H54 (cell line): Measurements from ENCODE around the gene RELN.

Source experiments
- DNase-seq: peaks from one replicate; pipeline ENCODE4 v3.0.0; 2011; ENCODE audit warnings: low spot score, mixed read lengths; ENCODE audit not compliant: insufficient read length
- FAIRE-seq: peaks from 3 replicates; lab custom pipeline; 2011; peaks lifted over from hg19 to GRCh38; lab: Jason Lieb, UNC
- POLR2A ChIP-seq: IDR thresholded peaks from 2 replicates; pipeline ENCODE4 v1.6.1; 2011; ENCODE audit warnings: low read depth, mild to moderate bottlenecking, low read length

The RELN gene

GRCh38 chr7:104008107-104008506 is 18.6 kb upstream of the RELN start:
- no peak for TF ChIP-seq POLR2A
- no peak for DNase-seq
- FAIRE-seq: no peak

- no peak for TF ChIP-seq POLR2A
- FAIRE-seq (no peak), DNase-seq (no peak)
These were observed 18.2 kb upstream of the RELN start for GRCh38 chr7:104007614-104008013.

GRCh38 chr7:104005197-104005596 is 15.7 kb upstream of the RELN start:
- DNase-seq: no peak
- FAIRE-seq: no peak
- TF ChIP-seq POLR2A: no peak

- no peak for DNase-seq
- FAIRE-seq: no peak
- TF ChIP-seq POLR2A: no peak
These were observed 7.2 kb upstream of the RELN start for GRCh38 chr7:103996639-103997038.

- no peak for TF ChIP-seq POLR2A
- FAIRE-seq (no peak), DNase-seq (no peak)
These were observed 6.6 kb upstream of the RELN start for GRCh38 chr7:103996017-103996551.

GRCh38 chr7:103995554-103995953 is 6.1 kb upstream of the RELN start:
- FAIRE-seq (no peak), DNase-seq (no peak)
- TF ChIP-seq POLR2A: no peak

GRCh38 chr7:103993551-103993950 is 4.1 kb upstream of the RELN start:
- FAIRE-seq: no peak
- no peak for DNase-seq
- no peak for TF ChIP-seq POLR2A

- no peak for DNase-seq
- no peak for TF ChIP-seq POLR2A
- no peak for FAIRE-seq
These were observed 1.9 kb upstream of the RELN start for GRCh38 chr7:103991406-103991805.

- DNase-seq: no peak
- FAIRE-seq: no peak
- no peak for TF ChIP-seq POLR2A
These were observed 1.5 kb upstream of the RELN start for GRCh38 chr7:103990991-103991390.

GRCh38 chr7:103989785-103990767 is 618 bp upstream of the RELN start:
- TF ChIP-seq POLR2A: no peak
- DNase-seq (no peak), FAIRE-seq (no peak)

- DNase-seq (no peak), FAIRE-seq (no peak)
- no peak for TF ChIP-seq POLR2A
These were observed 824 bp downstream of the RELN start for GRCh38 chr7:103988468-103989199.

GRCh38 chr7:103987451-103987850 is 2.0 kb downstream of the RELN start:
- no peak for TF ChIP-seq POLR2A
- DNase-seq: no peak
- FAIRE-seq: no peak

- no peak for FAIRE-seq
- DNase-seq: no peak
- no peak for TF ChIP-seq POLR2A
These were observed 3.8 kb downstream of the RELN start for GRCh38 chr7:103985565-103986126.

GRCh38 chr7:103984050-103984449 is 5.4 kb downstream of the RELN start:
- DNase-seq: no peak
- no peak for FAIRE-seq
- TF ChIP-seq POLR2A: no peak
